GM19023 (cell line): ENCODE measurements around the gene LDAH.
A peak's percentile ranks its signal among the peaks of the same experiment; 100 is the strongest.

Experiments
- ATAC-seq: cut with Tn5 transposase; IDR thresholded peaks from one replicate; pipeline ENCODE4 v1.9.1; 2021; ENCODE audit warnings: mild to moderate bottlenecking, moderate library complexity; ENCODE audit not compliant: unreplicated experiment

The LDAH gene

GRCh38 chr2:20641123-20641985 is 181.5 kb downstream of the LDAH start:
- no peak for ATAC-seq

GRCh38 chr2:20640411-20641122 is 182.3 kb downstream of the LDAH start:
- no peak for ATAC-seq

GRCh38 chr2:20638646-20639430 is 184.1 kb downstream of the LDAH start:
- ATAC-seq, result no peak

- ATAC-seq, result no peak
Measured at GRCh38 chr2:20638014-20638413, 184.9 kb downstream of the LDAH start.

- ATAC-seq, result no peak
Measured at GRCh38 chr2:20637147-20637546, 185.8 kb downstream of the LDAH start.

GRCh38 chr2:20635675-20636584 is 187.0 kb downstream of the LDAH start:
- peak; percentile 76 for ATAC-seq

- no peak for ATAC-seq
Measured at GRCh38 chr2:20635113-20635510, 187.8 kb downstream of the LDAH start.

GRCh38 chr2:20634507-20635112 is 188.3 kb downstream of the LDAH start:
- no peak for ATAC-seq
